ENCODE results near the gene CASS4. TPM values are rescaled to one million over a fixed set of nuclear protein-coding genes. Genes with fewer than 3 reads are reported as not detected.

Gene CASS4
- polyA plus RNA-seq, 1 donor from 2014 or later = 0.56 TPM

DNA sequence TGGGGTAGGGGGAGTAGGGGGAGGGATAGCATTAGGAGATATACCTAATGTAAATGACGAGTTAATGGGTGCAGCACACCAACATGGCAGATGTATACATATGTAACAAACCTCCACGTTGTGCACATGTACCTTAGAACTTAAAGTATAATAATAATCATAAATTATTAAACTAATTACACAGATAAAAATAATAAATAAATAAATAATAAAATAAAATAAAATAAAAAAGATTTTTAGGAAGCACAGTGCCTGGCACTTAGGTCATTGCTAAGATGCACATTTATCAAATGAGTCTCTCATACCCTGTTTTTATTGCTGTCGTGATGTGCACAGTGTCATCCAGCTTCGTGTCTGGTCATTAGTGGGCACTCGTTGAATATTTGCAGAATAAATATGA, 37.4 kb downstream of the CASS4 start:
- Histone ChIP-seq H3K27me3 (ENCODE audit: insufficient read depth, low read depth, low read length) (no peaks in the 10 kb centered on the region), H3K27ac (ENCODE audit: low read length) (no peak overlapping the region), H3K36me3 (ENCODE audit: insufficient read depth, low read length) (no peaks in the 10 kb centered on the region), H3K4me2 (ENCODE audit: low read length) (no peak overlapping the region), H3K4me3 (ENCODE audit: low read length) (no peak overlapping the region), H3K79me2 (replicated peaks; ENCODE audit: insufficient read depth, low read length) (no peaks in the 10 kb centered on the region), H3F3A (ENCODE audit: insufficient read depth, low read length, poor library complexity, severe bottlenecking) (no peaks in the 10 kb centered on the region), H3K9me2 (ENCODE audit: insufficient read depth, low read length) (no peaks in the 10 kb centered on the region), H3K9ac (ENCODE audit: low read length) (no peak overlapping the region), H4K20me1 (ENCODE audit: insufficient read depth) (no peaks in the 10 kb centered on the region), H2AFZ (ENCODE audit: low read depth, low read length) (no peak overlapping the region), H3K9me3 (ENCODE audit: low read length) (no peaks in the 10 kb centered on the region)
- TF ChIP-seq SMC3 (conservative IDR thresholded peaks at IDR 0.05; ENCODE audit: poor library complexity) (no peak), POLR2AphosphoS5 (IDR thresholded peaks at IDR 0.05) (no peak), MXI1 (conservative IDR thresholded peaks at IDR 0.05; ENCODE audit: poor library complexity, severe bottlenecking) (no peak)

DNA sequence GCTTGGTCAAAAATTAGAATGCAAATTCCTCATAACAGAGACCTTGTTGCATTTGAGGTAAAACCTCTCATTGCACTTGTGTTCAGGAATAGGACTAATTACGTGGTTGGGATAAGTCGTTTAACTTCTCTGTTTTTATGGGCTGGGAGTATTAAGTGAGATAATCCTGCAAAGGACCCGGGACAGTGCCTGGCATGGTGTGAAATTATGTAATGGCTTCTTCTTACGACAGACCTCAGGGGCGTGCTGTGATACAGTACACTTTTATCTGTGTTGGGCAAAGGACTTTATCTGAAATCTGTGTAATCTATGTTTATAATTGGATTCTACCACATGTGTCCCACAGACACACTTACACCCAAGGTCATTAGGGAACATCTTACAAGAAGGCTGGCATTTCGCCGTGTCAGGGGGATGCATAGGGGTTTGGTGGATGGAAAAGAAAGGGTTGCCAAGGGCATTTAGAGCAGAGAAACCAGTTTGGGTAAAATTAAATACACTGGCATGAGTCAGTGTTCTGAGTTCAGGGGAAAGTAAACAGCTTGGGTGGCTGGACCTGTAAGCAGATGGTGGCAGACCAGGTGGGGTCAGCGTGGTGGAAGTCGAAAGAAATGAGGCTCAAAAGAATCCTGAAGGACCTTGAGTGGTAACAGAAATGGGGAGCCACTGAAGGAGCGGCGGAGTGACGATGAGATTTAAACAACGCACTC, 39.2 kb downstream of the CASS4 start:
- no peaks in the 10 kb centered on the region for H3K9me2 ChIP-seq (ENCODE audit: insufficient read depth, low read length)
- H3K4me2 ChIP-seq (ENCODE audit: low read length) = no peak overlapping the region
- TF ChIP-seq, protein P1, sequence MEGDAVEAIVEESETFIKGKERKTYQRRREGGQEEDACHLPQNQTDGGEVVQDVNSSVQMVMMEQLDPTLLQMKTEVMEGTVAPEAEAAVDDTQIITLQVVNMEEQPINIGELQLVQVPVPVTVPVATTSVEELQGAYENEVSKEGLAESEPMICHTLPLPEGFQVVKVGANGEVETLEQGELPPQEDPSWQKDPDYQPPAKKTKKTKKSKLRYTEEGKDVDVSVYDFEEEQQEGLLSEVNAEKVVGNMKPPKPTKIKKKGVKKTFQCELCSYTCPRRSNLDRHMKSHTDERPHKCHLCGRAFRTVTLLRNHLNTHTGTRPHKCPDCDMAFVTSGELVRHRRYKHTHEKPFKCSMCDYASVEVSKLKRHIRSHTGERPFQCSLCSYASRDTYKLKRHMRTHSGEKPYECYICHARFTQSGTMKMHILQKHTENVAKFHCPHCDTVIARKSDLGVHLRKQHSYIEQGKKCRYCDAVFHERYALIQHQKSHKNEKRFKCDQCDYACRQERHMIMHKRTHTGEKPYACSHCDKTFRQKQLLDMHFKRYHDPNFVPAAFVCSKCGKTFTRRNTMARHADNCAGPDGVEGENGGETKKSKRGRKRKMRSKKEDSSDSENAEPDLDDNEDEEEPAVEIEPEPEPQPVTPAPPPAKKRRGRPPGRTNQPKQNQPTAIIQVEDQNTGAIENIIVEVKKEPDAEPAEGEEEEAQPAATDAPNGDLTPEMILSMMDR (IDR thresholded peaks at IDR 0.05; ENCODE audit: poor library complexity, severe bottlenecking) = no peak
- TF ChIP-seq MXI1 (conservative IDR thresholded peaks at IDR 0.05; ENCODE audit: poor library complexity, severe bottlenecking) = no peak
- no peak for TF ChIP-seq SMC3 (conservative IDR thresholded peaks at IDR 0.05; ENCODE audit: poor library complexity)
- TF ChIP-seq POLR2AphosphoS5 (IDR thresholded peaks at IDR 0.05) = no peak
- TF ChIP-seq, protein P2, sequence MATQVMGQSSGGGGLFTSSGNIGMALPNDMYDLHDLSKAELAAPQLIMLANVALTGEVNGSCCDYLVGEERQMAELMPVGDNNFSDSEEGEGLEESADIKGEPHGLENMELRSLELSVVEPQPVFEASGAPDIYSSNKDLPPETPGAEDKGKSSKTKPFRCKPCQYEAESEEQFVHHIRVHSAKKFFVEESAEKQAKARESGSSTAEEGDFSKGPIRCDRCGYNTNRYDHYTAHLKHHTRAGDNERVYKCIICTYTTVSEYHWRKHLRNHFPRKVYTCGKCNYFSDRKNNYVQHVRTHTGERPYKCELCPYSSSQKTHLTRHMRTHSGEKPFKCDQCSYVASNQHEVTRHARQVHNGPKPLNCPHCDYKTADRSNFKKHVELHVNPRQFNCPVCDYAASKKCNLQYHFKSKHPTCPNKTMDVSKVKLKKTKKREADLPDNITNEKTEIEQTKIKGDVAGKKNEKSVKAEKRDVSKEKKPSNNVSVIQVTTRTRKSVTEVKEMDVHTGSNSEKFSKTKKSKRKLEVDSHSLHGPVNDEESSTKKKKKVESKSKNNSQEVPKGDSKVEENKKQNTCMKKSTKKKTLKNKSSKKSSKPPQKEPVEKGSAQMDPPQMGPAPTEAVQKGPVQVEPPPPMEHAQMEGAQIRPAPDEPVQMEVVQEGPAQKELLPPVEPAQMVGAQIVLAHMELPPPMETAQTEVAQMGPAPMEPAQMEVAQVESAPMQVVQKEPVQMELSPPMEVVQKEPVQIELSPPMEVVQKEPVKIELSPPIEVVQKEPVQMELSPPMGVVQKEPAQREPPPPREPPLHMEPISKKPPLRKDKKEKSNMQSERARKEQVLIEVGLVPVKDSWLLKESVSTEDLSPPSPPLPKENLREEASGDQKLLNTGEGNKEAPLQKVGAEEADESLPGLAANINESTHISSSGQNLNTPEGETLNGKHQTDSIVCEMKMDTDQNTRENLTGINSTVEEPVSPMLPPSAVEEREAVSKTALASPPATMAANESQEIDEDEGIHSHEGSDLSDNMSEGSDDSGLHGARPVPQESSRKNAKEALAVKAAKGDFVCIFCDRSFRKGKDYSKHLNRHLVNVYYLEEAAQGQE (IDR thresholded peaks at IDR 0.05; ENCODE audit: borderline replicate concordance) = no peak
- no peak for TF ChIP-seq EZH2 (IDR thresholded peaks at IDR 0.05; ENCODE audit: borderline replicate concordance, insufficient read depth, low read length, poor library complexity, severe bottlenecking)
- no peak for TF ChIP-seq EP300 (conservative IDR thresholded peaks at IDR 0.05; ENCODE audit: poor library complexity, severe bottlenecking)
- no peaks in the 10 kb centered on the region for H3K36me3 ChIP-seq (ENCODE audit: insufficient read depth, low read length)
- no peaks in the 10 kb centered on the region for H3K9me3 ChIP-seq (ENCODE audit: low read length)
- H3K79me2 ChIP-seq (replicated peaks; ENCODE audit: insufficient read depth, low read length) = no peaks in the 10 kb centered on the region
- no peak overlapping the region for H2AFZ ChIP-seq (ENCODE audit: low read depth, low read length)
- no peaks in the 10 kb centered on the region for H4K20me1 ChIP-seq (ENCODE audit: insufficient read depth)
- H3K27ac ChIP-seq (ENCODE audit: low read length) = no peak overlapping the region
- H3K27me3 ChIP-seq (ENCODE audit: insufficient read depth, low read depth, low read length) = no peaks in the 10 kb centered on the region
- no peaks in the 10 kb centered on the region for H3F3A ChIP-seq (ENCODE audit: insufficient read depth, low read length, poor library complexity, severe bottlenecking)
- no peak overlapping the region for H3K4me3 ChIP-seq (ENCODE audit: low read length)
- no peak overlapping the region for H3K9ac ChIP-seq (ENCODE audit: low read length)

DNA sequence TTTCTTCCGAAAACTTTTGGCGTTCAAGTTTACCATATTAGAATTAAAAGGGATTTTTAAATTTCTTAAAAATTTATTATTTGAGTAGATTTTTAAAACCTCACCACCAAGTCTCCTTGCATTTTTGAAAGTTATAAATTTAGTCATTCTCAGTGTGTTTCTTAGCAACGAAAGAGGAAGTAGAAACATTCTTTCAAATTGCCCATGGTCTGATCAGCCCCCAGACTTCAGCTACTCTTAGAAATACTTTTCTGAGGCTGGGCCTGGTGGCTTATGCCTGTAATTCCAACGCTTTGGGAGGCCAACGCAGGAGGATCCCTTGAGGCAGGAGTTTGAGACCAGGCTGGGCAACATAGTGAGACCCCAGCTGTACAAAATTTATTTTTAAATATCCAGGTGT, 41.3 kb downstream of the CASS4 start:
- Histone ChIP-seq H3K9me2 (ENCODE audit: insufficient read depth, low read length) (no peaks in the 10 kb centered on the region), H4K20me1 (ENCODE audit: insufficient read depth) (no peaks in the 10 kb centered on the region), H2AFZ (ENCODE audit: low read depth, low read length) (no peak overlapping the region), H3K36me3 (ENCODE audit: insufficient read depth, low read length) (no peaks in the 10 kb centered on the region), H3K27ac (ENCODE audit: low read length) (no peak overlapping the region), H3K4me2 (ENCODE audit: low read length) (no peak overlapping the region), H3K79me2 (replicated peaks; ENCODE audit: insufficient read depth, low read length) (no peaks in the 10 kb centered on the region), H3K9me3 (ENCODE audit: low read length) (no peaks in the 10 kb centered on the region), H3K9ac (ENCODE audit: low read length) (no peak overlapping the region), H3K4me3 (ENCODE audit: low read length) (no peak overlapping the region), H3F3A (ENCODE audit: insufficient read depth, low read length, poor library complexity, severe bottlenecking) (no peaks in the 10 kb centered on the region), H3K27me3 (ENCODE audit: insufficient read depth, low read depth, low read length) (no peaks in the 10 kb centered on the region)
- no peak for TF ChIP-seq EZH2 (IDR thresholded peaks at IDR 0.05; ENCODE audit: borderline replicate concordance, insufficient read depth, low read length, poor library complexity, severe bottlenecking)
- no peak for TF ChIP-seq RAD21 (conservative IDR thresholded peaks at IDR 0.05)
- TF ChIP-seq MXI1 (conservative IDR thresholded peaks at IDR 0.05; ENCODE audit: poor library complexity, severe bottlenecking) = no peak
- TF ChIP-seq TAF1 (IDR thresholded peaks at IDR 0.05; ENCODE audit: low read depth) = no peak
- no peak for TF ChIP-seq POLR2AphosphoS5 (IDR thresholded peaks at IDR 0.05)
- TF ChIP-seq SMC3 (conservative IDR thresholded peaks at IDR 0.05; ENCODE audit: poor library complexity) = no peak
- TF ChIP-seq EP300 (conservative IDR thresholded peaks at IDR 0.05; ENCODE audit: poor library complexity, severe bottlenecking) = no peak
- TF ChIP-seq, protein P2 (IDR thresholded peaks at IDR 0.05; ENCODE audit: borderline replicate concordance) = no peak
- TF ChIP-seq, protein P1 (IDR thresholded peaks at IDR 0.05; ENCODE audit: poor library complexity, severe bottlenecking) = no peak

Data from neural cell (in vitro differentiated cells).